ENCODE measurements around the gene WASHC2A.
"Not testable (repeated sequence)": the region's sequence is repeated elsewhere in the genome, so short reads cannot be mapped to it uniquely, and the experiment has no call there.

The WASHC2A gene

DNA sequence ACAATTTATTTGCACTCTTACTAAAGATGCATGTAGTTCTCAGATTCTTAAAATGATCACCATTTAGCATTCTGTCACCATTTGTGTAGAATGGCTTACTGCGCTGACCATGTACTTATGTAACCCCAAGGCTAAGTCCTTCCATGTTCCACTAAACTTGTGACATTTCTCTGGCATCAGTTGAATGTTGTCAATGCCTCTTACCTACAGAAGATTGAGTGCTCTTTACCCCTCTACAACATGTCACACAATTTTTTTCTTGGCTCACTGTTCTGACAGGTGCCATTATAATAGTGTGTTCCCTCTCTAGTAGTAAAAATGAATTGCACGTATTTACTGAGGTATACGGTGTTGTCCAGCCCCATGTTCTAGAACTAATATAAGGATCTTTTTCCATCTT, 100.1 kb downstream of the WASHC2A start:
- H3K27ac Mint-ChIP-seq; H3K4me1 Mint-ChIP-seq; H3K9me3 Mint-ChIP-seq; H3K36me3 Mint-ChIP-seq; ATAC-seq; H3K4me3 Mint-ChIP-seq; DNase-seq (ENCODE audit: low spot score in 2 of 2): not testable (repeated sequence)

DNA sequence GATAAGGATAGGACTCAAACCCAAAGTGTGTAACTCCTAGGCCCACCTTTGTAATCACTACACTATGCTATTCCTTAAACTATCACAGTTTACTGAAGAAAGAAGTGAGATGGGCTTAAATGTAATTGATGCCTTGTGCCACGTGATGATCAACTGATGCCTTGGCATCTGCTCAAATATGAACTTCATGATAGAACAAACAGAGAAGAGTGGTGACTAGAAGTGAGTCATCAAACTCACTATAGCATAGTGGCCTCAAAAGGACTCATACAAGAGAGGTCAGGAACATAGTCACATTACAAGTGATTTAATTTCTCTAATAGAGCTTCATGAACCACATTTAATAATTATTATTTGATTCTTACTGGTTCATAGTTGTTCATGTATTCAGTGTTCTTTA, 101.8 kb downstream of the WASHC2A start:
- not testable (repeated sequence) for H3K27ac Mint-ChIP-seq; H3K4me3 Mint-ChIP-seq; H3K9me3 Mint-ChIP-seq; H3K36me3 Mint-ChIP-seq; H3K4me1 Mint-ChIP-seq; DNase-seq (ENCODE audit: low spot score in 2 of 2)
- peak; percentile 42 for ATAC-seq

DNA sequence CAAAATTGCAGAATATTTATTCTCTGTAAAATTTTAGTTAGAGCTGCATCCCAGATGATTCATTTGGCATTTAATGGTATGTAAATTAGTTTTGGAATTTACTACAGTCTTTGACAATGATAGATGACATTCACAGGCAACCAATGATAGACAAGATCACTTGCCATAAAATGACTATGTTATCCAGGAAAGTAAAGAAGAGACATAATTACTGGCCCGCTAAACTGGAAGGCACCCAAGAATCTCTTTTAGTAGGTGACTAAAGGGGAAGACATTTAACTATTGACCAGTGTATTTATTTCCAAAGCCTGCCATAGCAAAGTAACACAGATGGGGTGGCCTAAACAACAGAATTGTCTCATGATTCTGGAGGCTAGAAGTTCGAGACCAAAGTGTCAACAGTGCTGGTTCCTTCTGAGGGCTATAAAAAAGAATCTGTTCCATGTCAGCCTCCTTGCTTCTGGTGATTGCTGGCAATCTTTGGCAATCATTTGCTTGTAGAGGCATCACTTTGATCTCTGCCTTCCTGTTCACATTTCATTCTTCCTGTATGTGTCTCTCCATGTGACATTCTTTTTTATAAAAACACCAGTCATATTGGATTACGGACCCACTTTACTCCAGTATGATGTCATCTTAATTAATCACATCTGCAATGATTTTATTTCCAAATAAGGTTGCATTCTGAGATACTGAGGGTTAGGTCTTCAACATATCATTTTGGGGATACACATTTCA, 107.2 kb downstream of the WASHC2A start:
- DNase-seq (ENCODE audit: low spot score in 2 of 2); ATAC-seq; H3K36me3 Mint-ChIP-seq; H3K4me3 Mint-ChIP-seq; H3K9me3 Mint-ChIP-seq; H3K27ac Mint-ChIP-seq; H3K4me1 Mint-ChIP-seq: not testable (repeated sequence)
